H9 (cell line): ENCODE results near the gene PRR13. TPM values are rescaled to one million over a fixed set of nuclear protein-coding genes. Genes with fewer than 3 reads are reported as not detected.

Source experiments
- DNase-seq: peaks from one replicate; pipeline ENCODE4 v3.0.0-alpha.2; 2017
- H2AFZ ChIP-seq: one replicate; pipeline ENCODE4 v1.6.1; 2013; ENCODE audit warnings: mild to moderate bottlenecking, low read length, control low read depth, moderate library complexity
- H2AK5ac ChIP-seq: 2 replicates; pipeline ENCODE4 v1.6.1; 2013; ENCODE audit warnings: low read length, control low read depth, mixed read lengths; ENCODE audit not compliant: insufficient read length
- H2BK120ac ChIP-seq: one replicate; pipeline ENCODE4 v1.6.1; 2013; ENCODE audit warnings: low read depth, mild to moderate bottlenecking, low read length, control low read depth, inconsistent platforms; ENCODE audit not compliant: poor library complexity, severe bottlenecking
- H2BK12ac ChIP-seq: 2 replicates; pipeline ENCODE4 v1.6.1; 2013; ENCODE audit warnings: low read length, control low read depth, mixed read lengths, low read depth; ENCODE audit not compliant: insufficient read length
- H2BK15ac ChIP-seq: 2 replicates; pipeline ENCODE4 v1.6.1; 2013; ENCODE audit warnings: low read depth, low read length, control low read depth
- H2BK20ac ChIP-seq: one replicate; pipeline ENCODE4 v1.6.1; 2013; ENCODE audit warnings: low read depth, mild to moderate bottlenecking, low read length, control low read depth, inconsistent platforms; ENCODE audit not compliant: poor library complexity, severe bottlenecking
- H2BK5ac ChIP-seq: 2 replicates; pipeline ENCODE4 v1.6.1; 2013; ENCODE audit warnings: low read length, control low read depth, mixed read lengths; ENCODE audit not compliant: insufficient read length
- H3K14ac ChIP-seq: 2 replicates; pipeline ENCODE4 v1.6.1; 2013; ENCODE audit warnings: low read length, control low read depth; ENCODE audit not compliant: insufficient read depth
- H3K18ac ChIP-seq: 2 replicates; pipeline ENCODE4 v1.6.1; 2013; ENCODE audit warnings: low read depth, mild to moderate bottlenecking, mixed read lengths, low read length, control low read depth; ENCODE audit not compliant: insufficient read length
- H3K23ac ChIP-seq: 2 replicates; pipeline ENCODE4 v1.6.1; 2013; ENCODE audit warnings: low read length, control low read depth, mixed read lengths, low read depth; ENCODE audit not compliant: insufficient read length
- H3K23me2 ChIP-seq: 2 replicates; pipeline ENCODE4 v1.6.1; 2013; ENCODE audit warnings: low read depth, mild to moderate bottlenecking, mixed read lengths, low read length, control low read depth; ENCODE audit not compliant: insufficient read length, poor library complexity, severe bottlenecking
- H3K27ac ChIP-seq: 2 replicates; pipeline ENCODE4 v1.5.1; 2013; ENCODE audit warnings: low read length, control low read depth, mixed read lengths, low read depth; ENCODE audit not compliant: insufficient read length
- H3K27me3 ChIP-seq: 2 replicates; pipeline ENCODE4 v1.6.1; 2013; ENCODE audit warnings: low read length, control low read depth, inconsistent platforms; ENCODE audit not compliant: insufficient read depth
- H3K4ac ChIP-seq: 2 replicates; pipeline ENCODE4 v1.6.1; 2013; ENCODE audit warnings: low read depth, mild to moderate bottlenecking, control low read depth, inconsistent platforms, low read length, moderate library complexity
- H3K4me1 ChIP-seq: 2 replicates; pipeline ENCODE4 v1.6.1; 2013; ENCODE audit warnings: low read length, control low read depth, inconsistent platforms; ENCODE audit not compliant: insufficient read depth
- H3K4me2 ChIP-seq: 2 replicates; pipeline ENCODE4 v1.6.1; 2013; ENCODE audit warnings: low read length, control low read depth, mixed read lengths; ENCODE audit not compliant: insufficient read length, insufficient read depth
- H3K56ac ChIP-seq: 2 replicates; pipeline ENCODE4 v1.6.1; 2013; ENCODE audit warnings: low read depth, mild to moderate bottlenecking, mixed read lengths, low read length, control low read depth; ENCODE audit not compliant: insufficient read length
- H3K79me1 ChIP-seq: 2 replicates; pipeline ENCODE4 v1.6.1; 2013; ENCODE audit warnings: low read depth, mild to moderate bottlenecking, moderate library complexity, low read length, control low read depth, inconsistent platforms; ENCODE audit not compliant: insufficient read depth, poor library complexity, severe bottlenecking
- H3K79me2 ChIP-seq: 2 replicates; pipeline ENCODE4 v1.6.1; 2013; ENCODE audit warnings: low read length, control low read depth, inconsistent platforms; ENCODE audit not compliant: insufficient read depth
- H3K9ac ChIP-seq: 2 replicates; pipeline ENCODE4 v1.6.1; 2013; ENCODE audit warnings: low read length, control low read depth, mixed read lengths; ENCODE audit not compliant: insufficient read length; ENCODE audit errors: extremely low read depth
- H3K9me3 ChIP-seq: one replicate; pipeline ENCODE4 v1.6.1; 2013; ENCODE audit warnings: low read depth, low read length, inconsistent platforms; ENCODE audit not compliant: control insufficient read depth
- H3T11ph ChIP-seq: one replicate; pipeline ENCODE4 v1.6.1; 2013; ENCODE audit warnings: mild to moderate bottlenecking, low read length, control low read depth, inconsistent platforms
- H4K20me1 ChIP-seq: one replicate; pipeline ENCODE4 v1.6.1; 2013; ENCODE audit not compliant: control insufficient read depth, insufficient read length, insufficient read depth
- H4K5ac ChIP-seq: 2 replicates; pipeline ENCODE4 v1.6.1; 2013; ENCODE audit warnings: low read depth, mild to moderate bottlenecking, mixed read lengths, low read length, control low read depth; ENCODE audit not compliant: insufficient read length
- H4K8ac ChIP-seq: replicated peaks from 2 replicates; pipeline ENCODE4 v1.6.1; 2013; ENCODE audit warnings: low read length, control low read depth, mixed read lengths, low read depth; ENCODE audit not compliant: insufficient read length
- H4K91ac ChIP-seq: 2 replicates; pipeline ENCODE4 v1.6.1; 2013; ENCODE audit warnings: low read depth, mild to moderate bottlenecking, moderate library complexity, mixed read lengths, low read length, control low read depth; ENCODE audit not compliant: insufficient read length
- H3K27ac Mint-ChIP-seq, 3 experiments: 2 replicates in 2 of 3; 3 replicates in 1 of 3; pipeline ENCODE4 v1.8.0; 2020 to 2021; ENCODE audit warnings: mixed read lengths in 3 of 3, mild to moderate bottlenecking in 1 of 3, moderate library complexity in 1 of 3
- H3K27me3 Mint-ChIP-seq: 2 replicates; pipeline ENCODE4 v1.8.0; 2021; ENCODE audit warnings: low read depth, mild to moderate bottlenecking, moderate library complexity, mixed read lengths
- H3K36me3 Mint-ChIP-seq, 3 experiments: 2 replicates in 2 of 3; 3 replicates in 1 of 3; pipeline ENCODE4 v1.8.0; 2020 to 2021; ENCODE audit warnings: low read depth in 3 of 3, mixed read lengths in 3 of 3; ENCODE audit not compliant: insufficient read depth in 1 of 3
- H3K4me1 Mint-ChIP-seq, 2 experiments: 2 replicates each; pipeline ENCODE4 v1.8.0; 2020; ENCODE audit warnings: mixed read lengths in 2 of 2
- H3K4me3 Mint-ChIP-seq, 2 experiments: 2 replicates in 1 of 2; 3 replicates in 1 of 2; pipeline ENCODE4 v1.8.0; 2020 to 2021; ENCODE audit warnings: mild to moderate bottlenecking in 2 of 2, mixed read lengths in 2 of 2, moderate library complexity in 1 of 2
- H3K9me3 Mint-ChIP-seq, 2 experiments: 2 replicates in 1 of 2; 3 replicates in 1 of 2; pipeline ENCODE4 v1.8.0; 2020; ENCODE audit warnings: mild to moderate bottlenecking in 2 of 2, mixed read lengths in 2 of 2, moderate library complexity in 1 of 2
- CTCF ChIP-seq: fragments of 200-600 bp; sonication (generic); conservative IDR thresholded peaks from 3 replicates; pipeline ENCODE4 v1.8.0; 2021; ENCODE audit warnings: antibody characterized with exemption, mild to moderate bottlenecking
- WGBS: extraction: QIAGEN DNeasy Blood & Tissue Kit; methylation state at CpG from one replicate; pipeline ENCODE4 v1.1.7; 2013; ENCODE audit warnings: missing lambda C conversion rate, low lambda C conversion rate, mixed read lengths; ENCODE audit not compliant: insufficient read length; ENCODE audit errors: extremely low coverage; 5-methylcytosine and 5-hydroxymethylcytosine counted together
- total RNA-seq: library from RNA; stranded (reverse); gene quantifications from 2 replicates; pipeline ENCODE4 v1.2.1, GENCODE V29; 2021

The PRR13 gene
- total RNA-seq, 1 experiment from 2014 or later: 147 TPM

DNA sequence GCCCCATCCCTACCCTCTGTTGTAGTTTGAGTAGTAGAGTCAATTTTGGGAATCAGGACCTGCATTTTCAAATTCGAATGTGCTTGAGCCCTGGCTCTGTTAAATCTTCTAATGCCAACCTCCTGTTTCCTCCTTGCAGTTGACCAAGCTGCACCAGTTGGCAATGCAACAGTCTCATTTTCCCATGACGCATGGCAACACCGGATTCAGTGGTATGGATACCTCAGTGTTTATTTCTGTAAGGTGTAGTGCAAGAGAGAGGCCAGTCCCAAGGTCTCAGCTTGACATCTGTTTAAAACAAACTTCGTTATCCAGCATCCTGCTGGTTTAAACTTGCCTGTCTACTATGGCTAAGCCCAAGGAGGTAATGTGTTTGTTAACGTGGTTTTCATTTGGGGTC lies 25.5 kb downstream of the PRR13 start:
- Mint-ChIP-seq H3K36me3 (peaks cover 77 to 99% (median 96%) of the 10 kb centered on the region in 3 experiments), H3K27ac (peak overlapping the region; percentile 40 to 92 (median 89); a peak in 4 of 7 replicates), H3K9me3 (no peaks in the 10 kb centered on the region; a peak in 1 of 5 replicates), H3K27me3 (no peaks in the 10 kb centered on the region), H3K4me1 (peaks cover 30 to 56% of the 10 kb centered on the region in 2 experiments), H3K4me3 (no peak overlapping the region)
- Histone ChIP-seq H4K5ac (no peak overlapping the region), H2AFZ (no peak overlapping the region), H3K27ac (no peak overlapping the region), H3K56ac (no peak overlapping the region), H3K9me3 (no peaks in the 10 kb centered on the region), H3K23me2 (no peaks in the 10 kb centered on the region), H3K23ac (no peak overlapping the region), H3K79me1 (peaks cover 14% of the 10 kb centered on the region), H2BK5ac (no peak overlapping the region), H3K27me3 (no peaks in the 10 kb centered on the region), H3K9ac (no peak overlapping the region), H3K14ac (no peak overlapping the region), H2BK15ac (no peak overlapping the region), H2AK5ac (no peak overlapping the region), H3T11ph (no peak overlapping the region), H2BK120ac (no peak overlapping the region), H4K8ac (peak overlapping the region; percentile 65), H2BK12ac (no peak overlapping the region), H3K4me2 (no peak overlapping the region), H4K20me1 (no peaks in the 10 kb centered on the region), H3K18ac (no peak overlapping the region), H3K4ac (no peak overlapping the region), H3K4me1 (no peaks in the 10 kb centered on the region), H3K79me2 (no peaks in the 10 kb centered on the region; the same call in none of the 2 replicates), H4K91ac (no peak overlapping the region), H2BK20ac (no peak overlapping the region)
- no peak for DNase-seq
- no CpG with 5 or more reads among the region's 5 CpGs for WGBS
- TF ChIP-seq CTCF: no peak
